Stimulated activated CD4-positive, alpha-beta T cell treated with anti-CD3 and anti-CD28 coated beads, Interleukin-15, amount 100 ng/mL, for 24 hours (primary cell): ENCODE data around the gene CNNM1.

ENCODE experiments used
- DNase-seq: peaks from one replicate; pipeline ENCODE4 v3.0.0-alpha.2; 2020

CNNM1 gene

GRCh38 chr10:99375426-99375825 is 46.3 kb downstream of the CNNM1 start:
- DNase-seq: no peak

DNA sequence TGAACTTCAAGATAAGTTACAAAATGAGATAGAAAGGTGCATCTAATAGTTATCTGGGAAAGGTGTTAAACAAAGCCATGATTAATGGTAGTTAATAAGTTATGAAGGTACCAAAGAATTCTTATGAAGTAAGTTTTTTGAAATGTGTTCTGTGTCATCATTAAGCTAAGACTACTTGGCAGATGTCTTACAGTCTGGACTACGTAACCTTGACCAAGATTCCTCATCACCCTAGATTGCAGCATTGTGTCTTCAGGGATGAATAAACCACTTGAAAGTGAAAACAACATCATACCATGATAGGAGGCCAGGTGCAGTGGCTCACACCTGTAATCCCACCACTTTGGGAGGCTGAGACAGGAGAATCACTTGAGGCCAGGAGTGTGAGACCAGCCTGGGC is 53.0 kb downstream of the CNNM1 start:
- no peak for DNase-seq

DNA sequence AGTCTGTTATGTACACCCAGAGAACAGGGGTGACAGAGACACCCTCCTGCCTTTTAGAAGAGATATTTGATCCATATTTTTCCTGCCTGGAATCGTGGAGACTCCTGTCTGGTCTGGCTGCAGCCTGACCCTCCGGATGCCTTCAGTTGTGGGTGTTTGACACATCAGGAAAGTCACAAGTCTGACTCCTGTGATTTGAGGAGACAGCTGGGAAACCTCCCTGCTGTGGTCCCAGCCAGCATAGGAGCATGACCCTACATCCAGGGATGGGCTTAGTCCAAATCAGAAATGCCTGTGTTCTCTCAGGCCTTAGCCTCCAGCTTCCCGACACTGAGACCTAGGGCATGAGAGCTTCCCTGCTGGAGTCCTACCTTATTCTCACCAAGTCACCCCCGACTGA is 57.9 kb downstream of the CNNM1 start:
- DNase-seq: no peak

DNA sequence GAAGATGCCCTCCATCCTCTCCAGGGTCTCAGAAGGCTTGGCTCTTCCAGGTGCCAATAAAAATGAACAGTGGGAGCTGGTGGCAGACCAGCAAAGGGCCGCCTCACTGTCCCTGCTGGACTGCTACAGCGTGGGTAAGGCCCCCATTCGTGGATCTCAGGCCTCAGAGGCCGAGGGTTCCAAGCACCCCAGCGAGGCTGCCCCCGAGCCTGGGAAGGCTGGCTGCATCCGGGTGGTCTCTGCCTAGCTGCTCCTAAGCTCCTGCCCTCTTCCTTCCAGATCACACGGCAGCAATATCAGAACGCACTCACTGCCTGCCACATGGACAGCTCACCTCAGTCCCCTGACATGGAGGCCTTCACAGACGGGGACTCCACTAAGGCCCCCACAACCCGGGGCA is 58.4 kb downstream of the CNNM1 start:
- no peak for DNase-seq

GRCh38 chr10:99389729-99390480 is 60.7 kb downstream of the CNNM1 start:
- DNase-seq: no peak

DNA sequence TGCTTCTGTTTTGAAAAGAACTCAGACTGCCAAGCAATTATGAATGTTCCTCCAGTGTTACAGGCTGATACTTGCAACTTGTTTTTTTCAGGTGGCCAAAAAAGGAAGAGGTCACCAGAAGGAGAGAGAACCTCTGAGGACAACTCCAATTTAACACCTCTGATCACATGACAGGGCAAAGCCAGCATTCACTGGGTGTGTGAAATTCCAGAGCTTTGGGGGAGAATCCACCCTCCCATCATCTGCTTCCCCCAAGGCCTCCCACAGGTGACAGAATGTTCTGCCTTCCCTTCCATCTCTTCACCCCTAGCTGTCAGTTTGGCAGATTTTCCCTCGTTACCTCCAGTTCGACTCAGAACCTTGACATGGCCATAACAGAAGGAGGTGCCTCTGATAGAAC is 62.2 kb downstream of the CNNM1 start:
- DNase-seq: no peak

- DNase-seq: no peak
These were observed 63.9 kb downstream of the CNNM1 start for GRCh38 chr10:99393036-99393435.

- DNase-seq: no peak
These were observed 64.5 kb downstream of the CNNM1 start for GRCh38 chr10:99393683-99394082.

DNA sequence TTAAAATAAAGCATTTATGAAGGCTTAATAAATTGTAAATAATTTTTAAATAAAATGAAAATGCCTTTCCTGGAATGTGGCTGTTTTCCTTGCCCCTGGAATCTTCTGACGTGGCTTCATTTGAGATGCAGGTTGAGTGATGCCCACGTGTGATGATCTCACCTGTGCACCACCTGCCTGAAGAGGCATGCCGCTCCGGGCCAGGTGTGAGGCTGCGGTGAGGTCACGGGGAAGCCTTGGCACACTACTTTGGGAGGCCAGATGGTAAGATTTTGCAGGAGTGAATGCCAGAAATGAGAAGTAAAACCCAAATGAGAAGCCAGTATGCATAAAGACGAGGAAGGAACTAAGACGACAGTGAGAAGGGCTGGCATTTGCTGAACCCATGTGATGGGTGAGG is 65.1 kb downstream of the CNNM1 start:
- no peak for DNase-seq

- DNase-seq: no peak
These were observed 65.7 kb downstream of the CNNM1 start for GRCh38 chr10:99394761-99395386.

DNA sequence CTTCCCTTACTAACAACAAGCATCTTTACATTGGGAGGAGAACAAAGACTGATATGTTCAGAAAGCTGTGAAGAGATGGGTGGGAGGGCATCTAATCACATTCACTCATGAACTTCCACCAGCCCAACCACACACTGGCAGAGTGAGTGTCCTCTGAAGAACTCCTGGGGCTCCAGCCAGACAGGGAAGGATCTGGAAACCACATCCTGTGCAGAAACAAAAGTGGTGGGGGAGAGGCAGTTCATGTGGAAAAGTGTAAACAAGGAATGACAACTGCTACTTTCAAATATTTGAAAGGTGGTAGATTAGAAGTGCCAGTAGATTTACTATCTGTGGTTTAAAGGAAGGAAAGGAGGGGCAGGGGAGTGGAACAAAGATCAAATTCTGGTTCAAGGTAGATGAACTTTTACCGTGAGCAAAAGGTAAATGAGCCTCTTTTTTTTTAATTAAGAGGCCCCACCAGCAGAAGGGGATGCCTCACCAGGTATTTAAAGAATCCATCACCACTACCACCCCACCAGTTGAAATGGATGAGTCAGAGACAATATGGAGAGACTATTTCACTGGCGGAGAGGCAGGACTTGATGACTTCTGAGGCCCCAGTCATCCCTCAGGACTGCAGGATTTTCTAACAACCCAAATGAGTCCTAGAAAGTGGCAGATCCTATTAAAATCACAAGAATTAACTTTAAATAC is 66.7 kb downstream of the CNNM1 start:
- no peak for DNase-seq

DNA sequence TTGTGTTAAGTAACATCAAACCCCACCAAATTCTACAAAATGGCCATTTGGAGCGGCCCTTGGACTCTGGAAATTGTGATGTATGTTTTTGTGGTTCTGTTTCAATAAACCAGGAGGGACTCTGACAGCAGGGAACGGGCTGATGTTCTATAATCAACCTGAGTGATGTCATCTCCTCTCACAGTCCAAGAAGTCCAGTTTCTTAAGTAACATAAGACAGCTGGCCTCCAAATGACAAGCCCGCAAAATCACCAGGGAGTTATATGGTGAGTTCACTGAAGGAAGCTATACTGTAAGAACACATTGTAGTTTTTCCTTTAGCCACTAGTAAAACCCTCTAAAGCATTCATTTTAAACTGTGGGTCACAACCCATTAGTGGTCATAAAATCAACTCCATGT is 67.3 kb downstream of the CNNM1 start:
- no peak for DNase-seq

GRCh38 chr10:99399664-99400063 is 70.5 kb downstream of the CNNM1 start:
- no peak for DNase-seq

DNA sequence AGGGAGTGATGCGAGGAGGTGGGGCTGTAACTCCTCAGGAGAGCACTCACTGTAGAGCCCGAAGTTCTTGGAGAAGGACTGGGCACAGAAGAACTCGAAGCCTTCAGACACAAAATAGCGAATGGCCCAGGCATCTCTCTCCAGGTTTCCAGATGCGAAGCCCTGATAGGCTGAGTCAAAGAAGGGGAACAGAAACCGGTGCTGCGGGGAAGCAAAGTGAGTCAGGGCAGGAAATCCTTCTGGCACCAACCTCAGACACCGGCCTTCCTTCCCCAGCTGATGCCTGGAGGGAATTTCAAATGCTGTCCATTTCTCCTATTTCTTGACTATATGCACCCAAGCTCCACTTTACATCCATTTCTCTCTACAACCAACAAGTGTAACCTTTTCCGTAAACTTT is 74.5 kb downstream of the CNNM1 start:
- DNase-seq: no peak

DNA sequence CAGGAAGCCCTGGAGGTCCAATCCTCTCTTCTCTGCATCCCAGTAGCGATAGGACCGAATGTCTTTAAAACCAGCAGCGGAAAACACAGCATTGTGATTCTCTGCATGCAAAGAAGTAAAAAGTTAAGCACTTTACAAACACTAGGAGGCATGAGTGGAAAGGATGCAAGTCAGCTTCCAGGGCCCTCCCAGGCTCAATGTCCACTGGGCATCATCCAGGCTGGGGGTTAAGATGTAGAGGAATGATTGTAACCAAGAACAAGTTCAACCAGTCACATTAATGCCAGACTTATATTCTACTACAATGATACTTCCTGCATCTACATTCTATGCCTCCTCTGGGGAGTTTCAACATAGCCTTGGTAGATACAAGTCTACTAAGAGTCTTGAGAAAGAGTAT is 77.0 kb downstream of the CNNM1 start:
- DNase-seq: no peak

GRCh38 chr10:99410146-99410545 is 81.0 kb downstream of the CNNM1 start:
- no peak for DNase-seq

GRCh38 chr10:99410876-99411275 is 81.7 kb downstream of the CNNM1 start:
- DNase-seq: no peak

- DNase-seq: no peak
These were observed 82.4 kb downstream of the CNNM1 start for GRCh38 chr10:99411546-99411945.

DNA sequence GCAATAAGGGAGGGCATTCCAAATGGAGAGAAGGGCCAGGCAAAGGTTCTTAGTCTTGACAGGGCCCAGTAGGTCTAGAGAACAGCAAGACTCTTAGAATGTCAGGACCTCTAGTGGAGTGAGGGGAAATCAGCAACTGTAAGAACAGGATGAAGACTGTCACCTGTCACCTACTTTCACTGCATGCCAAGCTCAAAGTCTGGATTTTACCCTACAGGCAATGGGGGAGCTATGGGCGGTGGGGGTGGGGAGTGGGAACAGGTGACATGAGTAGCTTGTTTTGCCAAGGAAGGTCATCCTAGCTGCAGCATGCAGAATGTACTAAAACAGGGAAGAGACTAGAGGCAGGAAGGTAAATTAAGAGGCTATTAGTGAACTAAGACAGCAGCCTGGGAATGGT is 82.9 kb downstream of the CNNM1 start:
- no peak for DNase-seq

GRCh38 chr10:99418910-99419624 is 89.9 kb downstream of the CNNM1 start:
- DNase-seq: no peak

- no peak for DNase-seq
These were observed 90.5 kb downstream of the CNNM1 start for GRCh38 chr10:99419688-99420087.

GRCh38 chr10:99421233-99421739 is 92.1 kb downstream of the CNNM1 start:
- DNase-seq: no peak

- no peak for DNase-seq
These were observed 93.5 kb downstream of the CNNM1 start for GRCh38 chr10:99422529-99423096.
